Activated naive CD4-positive, alpha-beta T cell (primary cell): ENCODE measurements around the gene KIRREL1.

ENCODE experiments used
- DNase-seq, 4 experiments: peaks; one replicate each; lab custom pipeline; 2025; lab: John Stamatoyannopoulos, UW

The KIRREL1 gene

GRCh38 chr1:157993147-157993917, at the start of gene KIRREL1:
Gene KIRREL1, plus strand, starts transcription at chr1:157993645. Its CDS starts 32 bp downstream, at chr1:157993677.
- DNase-seq, result no peak

- no peak for DNase-seq
These were observed 48.7 kb upstream of the KIRREL1 start for GRCh38 chr1:157944663-157945280.

- DNase-seq, result no peak
These were observed 45.0 kb upstream of the KIRREL1 start for GRCh38 chr1:157948312-157949073.

- DNase-seq, result no peak
These were observed 44.4 kb upstream of the KIRREL1 start for GRCh38 chr1:157949074-157949354.

- DNase-seq, result no peak
These were observed 42.2 kb upstream of the KIRREL1 start for GRCh38 chr1:157951230-157951629.

GRCh38 chr1:157952601-157953000, 40.8 kb upstream of the KIRREL1 start:
- no peak for DNase-seq

- DNase-seq, result no peak
These were observed 38.2 kb upstream of the KIRREL1 start for GRCh38 chr1:157955221-157955620.

GRCh38 chr1:157955857-157956256, 37.6 kb upstream of the KIRREL1 start:
- DNase-seq, result no peak

GRCh38 chr1:157956732-157957131, 36.7 kb upstream of the KIRREL1 start:
- no peak for DNase-seq

- no peak for DNase-seq
These were observed 35.2 kb upstream of the KIRREL1 start for GRCh38 chr1:157958263-157958662.

GRCh38 chr1:157959750-157960149, 33.7 kb upstream of the KIRREL1 start:
- no peak for DNase-seq

GRCh38 chr1:157960773-157961172, 32.7 kb upstream of the KIRREL1 start:
- DNase-seq, result no peak

GRCh38 chr1:157961805-157962762, 31.4 kb upstream of the KIRREL1 start:
- DNase-seq, result no peak

- peak in 2 of 4 experiments; percentile 26 to 34 for DNase-seq
These were observed 29.7 kb upstream of the KIRREL1 start for GRCh38 chr1:157963713-157964112.

GRCh38 chr1:157965584-157965983, 27.9 kb upstream of the KIRREL1 start:
- DNase-seq, result no peak

GRCh38 chr1:157966031-157966537, 27.4 kb upstream of the KIRREL1 start:
- DNase-seq, result no peak

- DNase-seq, result no peak
These were observed 26.2 kb upstream of the KIRREL1 start for GRCh38 chr1:157967205-157967604.

GRCh38 chr1:157968508-157968907, 24.9 kb upstream of the KIRREL1 start:
- no peak for DNase-seq

GRCh38 chr1:157968946-157969345, 24.5 kb upstream of the KIRREL1 start:
- DNase-seq, result no peak

GRCh38 chr1:157969697-157970485, 23.6 kb upstream of the KIRREL1 start:
- no peak for DNase-seq

- no peak for DNase-seq
These were observed 21.7 kb upstream of the KIRREL1 start for GRCh38 chr1:157971769-157972168.
